Retinal pigment epithelial cell (primary cell): ENCODE results near the gene USP50.

Experiments used
- DNase-seq: peaks from one replicate; pipeline ENCODE4 v3.0.0-alpha.2; 2010; ENCODE audit warnings: low read depth
- H3K4me3 ChIP-seq: 2 replicates; pipeline ENCODE4 v1.5.1; 2011; ENCODE audit warnings: mild to moderate bottlenecking, low read length, control low read depth, moderate library complexity
- TF ChIP-seq, protein P1 (sequence below): conservative IDR thresholded peaks from 2 replicates; pipeline ENCODE4 v1.5.1; 2011; ENCODE audit warnings: low read depth, low read length, control low read depth, inconsistent platforms

The USP50 gene

GRCh38 chr15:50458348-50459112, 87.9 kb downstream of the USP50 start:
- no peak for DNase-seq
- TF ChIP-seq, protein P1, sequence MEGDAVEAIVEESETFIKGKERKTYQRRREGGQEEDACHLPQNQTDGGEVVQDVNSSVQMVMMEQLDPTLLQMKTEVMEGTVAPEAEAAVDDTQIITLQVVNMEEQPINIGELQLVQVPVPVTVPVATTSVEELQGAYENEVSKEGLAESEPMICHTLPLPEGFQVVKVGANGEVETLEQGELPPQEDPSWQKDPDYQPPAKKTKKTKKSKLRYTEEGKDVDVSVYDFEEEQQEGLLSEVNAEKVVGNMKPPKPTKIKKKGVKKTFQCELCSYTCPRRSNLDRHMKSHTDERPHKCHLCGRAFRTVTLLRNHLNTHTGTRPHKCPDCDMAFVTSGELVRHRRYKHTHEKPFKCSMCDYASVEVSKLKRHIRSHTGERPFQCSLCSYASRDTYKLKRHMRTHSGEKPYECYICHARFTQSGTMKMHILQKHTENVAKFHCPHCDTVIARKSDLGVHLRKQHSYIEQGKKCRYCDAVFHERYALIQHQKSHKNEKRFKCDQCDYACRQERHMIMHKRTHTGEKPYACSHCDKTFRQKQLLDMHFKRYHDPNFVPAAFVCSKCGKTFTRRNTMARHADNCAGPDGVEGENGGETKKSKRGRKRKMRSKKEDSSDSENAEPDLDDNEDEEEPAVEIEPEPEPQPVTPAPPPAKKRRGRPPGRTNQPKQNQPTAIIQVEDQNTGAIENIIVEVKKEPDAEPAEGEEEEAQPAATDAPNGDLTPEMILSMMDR, result no peak
- no peak overlapping the region for H3K4me3 ChIP-seq

- no peak for DNase-seq
- TF ChIP-seq, protein P1, result no peak
- H3K4me3 ChIP-seq, result no peak overlapping the region
Observed at GRCh38 chr15:50452927-50453326, 93.5 kb downstream of the USP50 start.
